Measurements from ENCODE around the gene TUBB2B.

- no peak for TF ChIP-seq TAF1 (IDR thresholded peaks at IDR 0.05; ENCODE audit: borderline replicate concordance, insufficient read depth, low read length)
- TF ChIP-seq POLR2AphosphoS5 (IDR thresholded peaks at IDR 0.05; ENCODE audit: low read depth, low read length): no peak
- no peak for TF ChIP-seq REST (IDR thresholded peaks at IDR 0.05; ENCODE audit: insufficient read depth in 1 of 2, low read depth in 2 of 2, low read length in 2 of 2)
- TF ChIP-seq SIN3A (IDR thresholded peaks at IDR 0.05; ENCODE audit: borderline replicate concordance, insufficient read depth, low read length): no peak
Measured at GRCh38 chr6:3228771-3229565, 1.5 kb upstream of the TUBB2B start.
